NCI-H345 treated with DMSO at 0.1 percent for 48 hours (cell line): ENCODE measurements around the gene FBXO9.

ENCODE experiments used
- DNase-seq: peaks from one replicate; lab custom pipeline; 2025; ENCODE audit not compliant: unreplicated experiment; lab: John Stamatoyannopoulos, UW

Gene FBXO9

GRCh38 chr6:53086302-53086701, 21.1 kb downstream of the FBXO9 start:
- no peak for DNase-seq

GRCh38 chr6:53089948-53090347, 24.7 kb downstream of the FBXO9 start:
- no peak for DNase-seq

DNA sequence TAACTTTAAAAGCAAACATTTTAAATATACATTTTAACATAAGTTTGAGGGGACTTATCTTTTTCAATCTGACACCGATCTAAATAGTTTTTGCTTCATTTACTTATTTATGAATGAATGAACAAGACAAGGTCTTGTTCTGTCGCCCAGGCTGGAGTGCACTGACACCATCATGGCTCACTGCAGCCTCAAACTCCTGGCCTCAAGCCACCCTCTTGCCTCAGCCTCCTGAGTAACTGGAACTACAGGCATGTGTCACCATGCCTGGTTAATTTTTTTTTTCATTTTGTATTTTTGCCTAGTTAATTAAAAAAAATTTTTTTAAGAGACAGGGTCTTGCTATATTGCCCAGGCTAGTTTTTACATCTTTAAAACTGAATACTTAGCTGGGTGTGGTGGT, 25.4 kb downstream of the FBXO9 start:
- DNase-seq: no peak

- no peak for DNase-seq
Observed at GRCh38 chr6:53095270-53095669, 30.1 kb downstream of the FBXO9 start.

GRCh38 chr6:53095716-53096115, 30.5 kb downstream of the FBXO9 start:
- DNase-seq: no peak

DNA sequence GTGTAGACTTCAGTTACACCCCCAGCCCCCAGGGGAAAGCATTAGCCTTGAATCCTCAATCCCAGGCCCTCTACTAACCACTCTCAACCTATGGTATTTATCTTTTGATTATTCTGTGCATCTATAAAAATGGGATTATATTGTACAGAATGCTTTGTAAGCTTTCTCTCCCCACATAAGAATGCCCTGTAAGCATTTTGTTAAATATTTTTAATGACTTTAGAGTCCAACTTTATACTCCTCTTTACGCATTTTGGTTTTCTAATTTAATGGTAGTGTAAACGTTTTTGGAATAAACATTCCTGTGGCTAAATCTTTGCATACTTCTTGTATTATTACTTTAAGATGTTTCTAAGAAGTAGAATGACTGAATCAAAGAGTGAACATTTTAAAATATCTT, 35.4 kb downstream of the FBXO9 start:
- DNase-seq: no peak

DNA sequence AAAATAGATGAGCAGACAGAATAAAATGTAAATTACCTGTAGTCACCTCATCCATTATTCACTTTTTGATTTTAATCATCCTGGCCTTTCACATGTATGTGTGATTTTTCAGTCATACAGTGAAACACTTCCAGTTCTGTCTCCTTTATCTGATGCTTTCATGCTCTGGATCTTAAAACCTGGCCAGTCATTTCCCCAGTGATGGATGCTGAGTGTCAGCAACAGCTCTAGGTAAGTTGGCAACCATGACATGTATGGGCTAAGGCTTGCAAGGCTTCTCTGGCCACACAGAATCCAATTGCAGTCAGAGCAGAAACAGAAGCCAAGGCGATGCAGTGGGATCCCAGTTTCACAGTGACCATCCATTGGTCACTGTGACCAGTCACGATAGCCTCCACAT, 35.8 kb downstream of the FBXO9 start:
- no peak for DNase-seq

- DNase-seq: peak; percentile 10
Observed at GRCh38 chr6:53103993-53104675, 38.9 kb downstream of the FBXO9 start.

DNA sequence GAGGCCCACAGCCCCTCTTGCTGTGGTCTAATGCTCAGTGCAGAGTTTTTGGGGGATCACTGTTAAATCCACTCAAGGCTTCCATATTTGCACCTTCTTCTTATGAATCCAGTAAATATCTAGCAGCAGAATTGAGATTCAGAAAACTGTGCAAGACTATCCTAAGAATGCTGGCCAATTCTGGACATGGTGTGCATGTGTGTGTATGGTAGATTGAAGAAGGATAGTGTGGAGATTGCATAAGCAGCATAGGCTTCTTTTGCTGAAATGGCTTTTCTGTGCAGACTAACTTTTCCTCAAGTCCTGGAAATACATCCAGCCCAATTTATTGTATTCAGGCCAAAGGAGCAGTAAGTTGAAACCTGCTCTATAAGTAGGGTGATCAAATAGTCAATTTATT, 39.7 kb downstream of the FBXO9 start:
- no peak for DNase-seq

- no peak for DNase-seq
Observed at GRCh38 chr6:53107091-53107490, 41.9 kb downstream of the FBXO9 start.

- no peak for DNase-seq
Observed at GRCh38 chr6:53109612-53110011, 44.4 kb downstream of the FBXO9 start.

DNA sequence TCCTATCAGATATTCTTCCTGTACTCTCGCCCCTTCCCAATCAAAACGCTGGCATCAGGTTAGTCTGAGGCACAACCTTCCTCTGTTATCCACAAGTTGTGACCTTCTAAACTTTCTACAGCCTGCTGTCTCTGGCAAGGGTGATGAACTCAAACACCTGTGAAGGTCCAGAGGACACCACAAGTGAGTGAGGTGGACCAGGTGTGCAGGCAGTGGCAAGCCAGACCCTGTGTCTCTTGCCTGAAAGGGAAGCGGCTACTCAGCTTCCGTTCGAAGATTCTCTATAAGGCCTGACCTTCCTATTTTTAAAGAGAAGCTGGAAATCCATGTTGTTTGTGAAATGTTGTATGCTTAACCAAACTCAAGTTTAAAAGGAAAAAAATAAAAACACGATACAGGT, 46.7 kb downstream of the FBXO9 start:
- no peak for DNase-seq

DNA sequence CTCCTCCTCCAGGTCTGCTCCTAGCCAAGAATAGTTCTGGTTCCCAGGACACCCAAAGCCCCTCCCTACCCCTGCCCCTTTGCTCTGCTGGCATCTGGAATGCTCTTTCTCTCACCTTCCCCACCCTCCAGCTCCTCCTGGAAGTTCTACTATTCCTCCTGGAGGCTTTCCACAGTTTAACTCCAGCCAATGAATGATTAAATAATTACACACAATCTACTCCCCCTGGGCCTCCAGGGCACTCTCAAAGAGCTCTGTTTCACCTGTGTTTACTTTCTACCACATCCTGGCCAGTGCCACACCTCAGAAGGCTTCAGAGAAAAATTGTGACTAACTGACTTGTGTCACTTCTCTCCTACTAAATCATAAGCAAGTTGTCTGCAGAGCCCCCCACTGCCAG, 47.2 kb downstream of the FBXO9 start:
- DNase-seq: no peak

DNA sequence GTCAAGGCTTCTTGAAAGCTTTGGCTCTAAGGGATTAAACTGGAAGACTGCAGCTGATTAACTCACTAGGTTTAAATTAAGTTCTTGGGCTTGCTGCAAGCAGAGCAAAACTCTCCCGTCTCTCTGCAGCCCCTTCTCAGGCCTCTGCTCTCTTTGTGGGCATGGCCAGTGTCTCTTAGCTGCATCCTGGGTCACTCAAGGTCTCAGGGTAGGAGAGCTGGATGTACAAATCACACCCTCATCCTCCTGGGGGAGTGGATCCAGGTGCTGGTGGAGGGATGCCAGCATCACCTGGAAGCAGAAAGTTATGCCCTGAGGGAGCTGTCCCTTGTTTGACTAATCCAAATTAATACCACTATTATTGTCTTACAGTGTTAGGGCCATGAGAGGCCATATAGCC, 47.7 kb downstream of the FBXO9 start:
- no peak for DNase-seq

GRCh38 chr6:53113742-53114141, 48.5 kb downstream of the FBXO9 start:
- DNase-seq: no peak

- no peak for DNase-seq
Observed at GRCh38 chr6:53115113-53115512, 49.9 kb downstream of the FBXO9 start.

GRCh38 chr6:53115741-53116140, 50.5 kb downstream of the FBXO9 start:
- no peak for DNase-seq

- no peak for DNase-seq
Observed at GRCh38 chr6:53119349-53119748, 54.1 kb downstream of the FBXO9 start.

DNA sequence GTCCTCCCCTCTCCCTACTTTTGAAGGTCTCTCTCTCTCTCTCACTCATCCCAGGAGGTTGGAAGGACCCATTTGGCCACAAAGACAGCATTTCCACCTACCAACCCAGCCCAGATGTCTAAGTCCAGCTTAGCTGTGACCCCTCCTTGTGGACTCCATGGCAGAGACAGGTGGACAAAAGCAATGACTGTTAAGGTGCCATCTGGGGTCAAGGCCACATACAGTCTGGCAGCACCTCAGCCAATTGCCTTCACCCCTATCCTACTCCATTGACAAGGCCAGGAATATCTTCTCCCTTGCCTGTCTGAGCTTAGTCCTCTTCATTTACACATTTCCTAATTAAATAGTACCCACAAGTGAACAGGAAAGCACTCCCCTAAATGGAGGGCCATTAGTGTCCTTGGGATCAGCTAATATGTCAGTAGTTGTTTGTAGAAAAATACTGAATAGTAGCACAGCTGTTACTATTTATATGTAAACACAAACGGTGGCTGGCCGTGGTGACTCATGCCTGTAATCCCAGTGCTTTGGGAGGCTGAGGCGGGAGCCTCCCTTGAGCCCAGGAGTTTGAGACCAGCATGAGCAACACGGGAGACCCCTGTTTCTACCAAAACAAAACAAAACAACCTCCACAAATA, 54.7 kb downstream of the FBXO9 start:
- no peak for DNase-seq

- no peak for DNase-seq
Observed at GRCh38 chr6:53124131-53124800, 59.1 kb downstream of the FBXO9 start.

DNA sequence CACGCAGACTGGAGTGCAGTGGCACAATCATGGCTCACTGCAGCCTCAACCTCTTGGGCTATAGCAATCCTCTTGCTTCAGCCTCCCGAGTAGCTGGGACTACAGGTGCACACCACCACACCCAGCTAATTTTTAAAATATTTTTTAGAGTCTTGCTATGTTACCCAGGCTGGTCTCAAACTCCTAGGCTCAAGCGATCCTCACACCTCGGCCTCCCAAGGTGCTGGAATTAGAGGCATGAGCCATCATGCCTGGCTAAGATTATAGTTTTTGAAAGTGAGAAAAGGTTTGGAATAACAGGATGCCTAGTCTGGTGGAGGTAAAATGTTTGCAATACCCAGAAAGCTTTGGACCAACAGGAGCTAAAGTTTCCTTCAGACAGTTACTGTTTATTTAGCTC, 60.1 kb downstream of the FBXO9 start:
- no peak for DNase-seq

DNA sequence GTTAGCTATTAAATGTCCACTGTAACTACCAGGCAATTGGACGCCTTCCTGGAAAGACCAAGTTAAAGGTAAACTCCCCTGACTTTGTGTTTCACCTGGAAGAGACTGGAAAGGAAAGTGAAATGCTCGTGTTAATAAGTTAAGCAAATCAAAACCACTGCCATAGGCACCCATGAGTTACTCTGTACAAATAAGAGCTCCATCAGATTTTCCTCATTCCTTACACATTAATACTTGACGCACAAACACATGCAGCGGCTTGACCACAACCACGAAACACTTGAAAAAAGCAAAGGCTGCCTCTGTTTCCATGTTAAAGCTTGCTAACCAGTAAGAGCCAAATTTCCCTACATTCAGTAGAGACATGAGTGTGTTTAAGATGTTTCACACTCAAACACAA, 63.6 kb downstream of the FBXO9 start:
- DNase-seq: no peak
